Measurements from ENCODE around the gene BAHCC1.

The BAHCC1 gene

DNA sequence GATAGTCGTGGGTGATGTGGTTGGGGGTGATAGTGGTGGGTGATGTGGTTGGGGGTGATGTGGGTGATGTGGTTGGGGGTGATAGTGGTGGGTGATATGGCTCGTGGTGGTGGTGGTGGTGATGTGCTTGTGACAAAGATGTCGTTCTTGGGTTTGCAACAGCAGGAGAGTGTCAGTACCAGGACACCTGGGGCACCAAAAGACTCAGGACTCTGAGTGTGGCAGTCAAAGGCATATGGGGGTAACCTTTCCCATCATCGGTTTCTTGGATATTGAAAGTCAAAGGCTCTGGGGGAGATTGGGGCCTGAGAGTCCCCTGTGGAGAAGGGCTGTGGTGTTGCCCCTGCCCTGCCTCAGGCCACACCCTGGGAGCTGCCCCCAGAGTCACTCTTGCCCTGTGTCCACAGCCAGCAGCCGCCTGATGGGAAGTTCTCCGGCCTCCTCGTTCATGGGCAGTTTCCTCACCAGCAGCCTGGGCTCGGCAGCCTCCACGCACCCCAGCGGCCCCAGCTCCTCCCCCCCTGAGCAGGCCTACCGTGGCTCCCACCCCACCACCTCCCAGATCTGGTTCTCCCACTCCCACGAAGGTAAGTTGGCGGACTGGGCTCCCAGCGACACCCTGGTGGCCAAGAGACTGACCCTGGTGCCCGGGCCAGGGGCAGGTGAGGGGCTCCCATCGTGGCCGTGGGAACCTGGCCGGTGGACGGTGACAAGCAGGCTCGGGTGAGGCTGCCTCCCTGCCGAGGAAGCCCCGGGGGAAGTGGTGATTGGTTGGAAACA lies 31.3 kb downstream of the BAHCC1 start:
- TF ChIP-seq, protein P1, sequence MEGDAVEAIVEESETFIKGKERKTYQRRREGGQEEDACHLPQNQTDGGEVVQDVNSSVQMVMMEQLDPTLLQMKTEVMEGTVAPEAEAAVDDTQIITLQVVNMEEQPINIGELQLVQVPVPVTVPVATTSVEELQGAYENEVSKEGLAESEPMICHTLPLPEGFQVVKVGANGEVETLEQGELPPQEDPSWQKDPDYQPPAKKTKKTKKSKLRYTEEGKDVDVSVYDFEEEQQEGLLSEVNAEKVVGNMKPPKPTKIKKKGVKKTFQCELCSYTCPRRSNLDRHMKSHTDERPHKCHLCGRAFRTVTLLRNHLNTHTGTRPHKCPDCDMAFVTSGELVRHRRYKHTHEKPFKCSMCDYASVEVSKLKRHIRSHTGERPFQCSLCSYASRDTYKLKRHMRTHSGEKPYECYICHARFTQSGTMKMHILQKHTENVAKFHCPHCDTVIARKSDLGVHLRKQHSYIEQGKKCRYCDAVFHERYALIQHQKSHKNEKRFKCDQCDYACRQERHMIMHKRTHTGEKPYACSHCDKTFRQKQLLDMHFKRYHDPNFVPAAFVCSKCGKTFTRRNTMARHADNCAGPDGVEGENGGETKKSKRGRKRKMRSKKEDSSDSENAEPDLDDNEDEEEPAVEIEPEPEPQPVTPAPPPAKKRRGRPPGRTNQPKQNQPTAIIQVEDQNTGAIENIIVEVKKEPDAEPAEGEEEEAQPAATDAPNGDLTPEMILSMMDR (IDR thresholded peaks at IDR 0.05; ENCODE audit: low read depth, low read length) = no peak
- no peak overlapping the region for H3K4me3 ChIP-seq (ENCODE audit: low read depth, low read length)

DNA sequence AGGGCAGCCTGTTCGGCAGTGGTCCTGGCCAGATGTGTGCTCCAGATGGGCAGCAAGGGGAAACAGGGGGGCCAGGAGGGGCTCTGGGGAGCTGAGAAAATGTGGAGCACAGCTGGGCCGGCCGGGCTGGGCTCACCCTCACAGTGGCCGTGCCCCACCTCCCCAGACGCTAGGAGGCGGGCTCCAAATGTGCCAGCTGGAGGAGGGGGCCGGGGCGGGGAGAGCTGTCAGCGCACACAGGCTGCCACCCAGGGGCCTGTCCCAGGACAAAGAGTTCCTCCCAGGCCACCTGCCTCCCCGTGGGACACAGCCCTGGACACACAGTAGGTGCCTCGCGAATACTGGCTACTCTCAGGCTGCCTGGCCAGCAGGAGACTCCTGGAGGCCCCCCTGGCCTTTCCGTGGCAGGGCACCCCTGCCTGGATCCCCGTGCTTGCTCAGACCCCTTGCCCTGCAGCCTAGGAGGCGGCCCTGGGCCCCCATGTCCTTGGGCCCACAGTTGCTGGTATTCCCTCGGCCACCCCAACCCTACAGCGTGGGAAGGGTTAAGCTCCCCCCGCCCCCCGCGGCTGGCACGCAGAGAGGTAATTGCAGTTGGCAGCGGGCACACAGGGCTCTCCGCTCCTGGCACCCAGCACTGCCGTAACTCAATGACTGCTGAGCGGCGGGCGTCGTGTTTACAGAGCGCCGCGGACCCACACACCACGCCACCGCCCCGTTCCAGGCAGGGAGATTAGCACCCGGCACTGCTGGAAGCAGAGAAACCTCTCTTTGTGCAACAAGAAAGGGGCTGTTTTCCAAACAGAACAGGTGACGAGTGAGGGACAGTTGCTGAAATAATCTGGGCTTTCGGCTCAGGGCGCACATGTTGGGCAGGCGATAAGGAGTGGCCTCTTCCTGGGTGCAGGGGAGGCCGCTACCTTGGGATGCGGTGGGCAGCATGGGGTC lies 32.2 kb downstream of the BAHCC1 start:
- no peak overlapping the region for H3K4me3 ChIP-seq (ENCODE audit: low read depth, low read length)
- TF ChIP-seq, protein P1 (IDR thresholded peaks at IDR 0.05; ENCODE audit: low read depth, low read length) = no peak

DNA sequence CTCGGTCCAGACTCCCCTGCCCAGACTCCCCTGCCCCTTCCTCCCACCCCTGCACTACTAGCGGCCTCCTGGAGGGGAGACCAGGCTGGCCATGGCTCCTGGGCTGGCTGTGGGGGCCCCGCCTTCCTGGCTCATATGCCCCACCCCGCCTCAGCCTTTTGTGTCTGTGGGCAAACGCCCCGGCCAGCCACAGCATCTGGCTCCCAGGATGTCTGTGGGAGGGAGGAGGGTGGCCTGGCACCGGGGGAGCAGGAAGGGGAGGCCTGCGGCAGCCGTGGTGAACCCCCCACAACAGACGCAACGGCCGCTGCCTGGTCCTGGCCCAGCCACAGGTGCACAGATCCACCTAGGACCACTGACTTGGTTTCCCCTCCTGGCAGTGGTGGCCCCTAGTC lies 32.9 kb downstream of the BAHCC1 start:
- no peak overlapping the region for H3K4me3 ChIP-seq (ENCODE audit: low read depth, low read length)
- TF ChIP-seq, protein P1 (IDR thresholded peaks at IDR 0.05; ENCODE audit: low read depth, low read length) = no peak

DNA sequence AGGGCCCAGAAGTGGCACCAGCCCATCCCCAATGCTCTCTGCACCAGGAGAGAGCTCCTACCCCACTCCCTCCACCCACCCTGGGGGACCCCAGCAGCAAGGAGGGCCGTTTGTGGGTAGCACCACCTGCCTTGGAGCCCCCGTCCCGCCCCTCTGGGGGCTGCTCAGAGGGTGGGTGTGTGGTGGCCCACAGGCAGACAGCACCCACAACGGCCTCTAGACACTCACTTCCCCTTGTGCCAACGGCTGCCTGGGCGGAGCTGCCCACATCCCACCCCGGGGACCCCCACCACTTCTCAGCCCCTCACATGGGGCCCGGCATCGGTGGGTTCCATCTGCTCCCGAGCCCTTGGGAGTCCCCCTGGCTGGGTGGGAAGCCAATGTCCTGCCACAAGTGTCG lies 33.3 kb downstream of the BAHCC1 start:
- no peak overlapping the region for H3K4me3 ChIP-seq (ENCODE audit: low read depth, low read length)
- TF ChIP-seq, protein P1 (IDR thresholded peaks at IDR 0.05; ENCODE audit: low read depth, low read length) = no peak

DNA sequence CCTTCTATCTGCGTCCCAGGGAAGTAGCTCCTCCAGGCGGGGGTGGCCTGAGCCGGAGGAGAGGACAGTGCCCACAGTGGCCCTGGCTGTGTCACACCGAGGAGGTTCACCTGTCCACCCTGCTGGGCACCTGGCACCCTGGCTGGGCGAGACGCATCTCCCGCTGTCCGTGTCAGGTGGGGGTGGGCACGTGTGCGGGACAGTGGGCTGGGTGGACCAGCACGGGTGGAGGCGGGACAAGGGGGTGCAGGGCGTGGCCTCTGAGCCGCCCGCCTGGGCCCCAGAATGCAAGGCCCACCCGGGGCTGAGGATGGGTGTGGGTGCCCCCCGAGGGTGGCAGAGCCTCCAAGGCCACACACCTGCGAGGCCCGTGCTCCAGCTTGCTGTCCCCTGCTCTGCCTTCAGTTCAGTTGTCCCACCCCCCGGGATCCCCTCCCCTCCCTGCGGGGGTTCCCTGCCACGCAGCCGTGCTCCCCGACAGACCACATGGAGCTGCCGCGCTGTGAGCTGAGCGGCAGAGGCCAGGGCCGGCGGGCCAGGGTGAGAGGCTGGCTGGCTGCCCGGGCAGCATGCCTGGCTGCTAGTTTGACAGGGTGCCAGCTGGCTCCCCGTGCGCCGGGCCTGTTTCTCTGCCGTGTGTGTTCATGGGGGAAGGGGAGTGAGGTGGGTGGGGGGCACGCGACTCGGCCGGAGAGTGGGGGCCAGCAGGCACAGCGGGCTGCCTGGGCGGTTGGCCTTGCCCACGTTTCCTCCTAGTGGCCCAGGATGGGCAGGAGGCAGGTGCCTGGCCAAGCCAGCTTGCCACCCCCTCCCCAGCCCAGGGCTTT lies 33.9 kb downstream of the BAHCC1 start:
- TF ChIP-seq, protein P1 (IDR thresholded peaks at IDR 0.05; ENCODE audit: low read depth, low read length) = no peak
- no peak overlapping the region for H3K4me3 ChIP-seq (ENCODE audit: low read depth, low read length)

DNA sequence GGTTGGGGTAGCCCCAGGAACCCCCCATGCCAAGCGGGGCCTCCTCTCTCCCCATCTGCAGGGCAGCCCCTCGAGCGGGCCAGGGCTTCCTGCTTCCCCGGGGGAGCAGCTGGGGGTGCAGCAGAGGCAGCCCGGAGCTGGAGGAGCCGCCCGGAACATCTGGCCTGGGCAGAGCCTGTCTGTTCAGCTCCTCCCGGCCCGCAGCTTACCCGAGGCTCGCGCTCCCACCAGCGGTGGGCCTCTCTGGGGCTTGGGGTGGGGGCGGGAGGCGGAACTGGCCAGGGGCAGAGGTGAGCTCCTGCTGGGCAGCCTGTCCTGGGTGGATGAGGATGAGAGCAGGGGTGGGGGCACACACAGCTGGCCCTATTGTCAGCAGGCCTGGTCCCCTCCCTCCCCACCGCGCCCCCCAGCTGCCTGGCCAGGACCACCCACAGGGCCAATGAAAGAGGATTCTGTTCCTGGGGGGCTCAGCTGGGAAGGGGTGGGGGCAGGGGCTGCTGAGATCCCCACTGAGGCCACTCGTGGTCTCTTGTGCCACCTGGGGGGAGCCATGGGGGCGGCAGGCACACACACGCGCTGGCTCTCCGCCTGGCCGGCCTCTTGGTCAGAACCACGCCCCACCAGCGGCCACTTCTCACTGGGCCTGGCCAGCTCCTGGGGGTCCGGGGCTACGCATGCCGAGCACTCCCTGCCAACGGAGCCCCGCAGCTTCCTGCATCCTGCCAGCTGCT lies 34.7 kb downstream of the BAHCC1 start:
- H3K4me3 ChIP-seq (ENCODE audit: low read depth, low read length) = no peak overlapping the region

More for the DNA sequence above, 34.7 kb downstream of the BAHCC1 start:
- TF ChIP-seq, protein P1 (IDR thresholded peaks at IDR 0.05; ENCODE audit: low read depth, low read length) = no peak

Measured in WI38 (cell line).